WTC11 (cell line): ENCODE data around the gene FAAP24. TPM values are rescaled to one million over a fixed set of nuclear protein-coding genes. Genes with fewer than 3 reads are reported as not detected.

Experiments
- ATAC-seq: fragments of 200-7000 bp; cut with Tn5 transposase; 2 replicates; pipeline ENCODE4 v1.10.0; 2021; ENCODE audit warnings: mild to moderate bottlenecking, moderate library complexity
- CTCF ChIA-PET: fragments of 300-600 bp; sonication (Branson Sonifier 250); formaldehyde crosslinking; loops from one replicate; lab custom pipeline; 2021; ENCODE audit warnings: antibody characterized with exemption; lab: Charles Lee
- POLR2A ChIA-PET: fragments of 350-600 bp; sonication (Branson Sonifier 250); formaldehyde crosslinking; loops from one replicate; lab custom pipeline; 2021; ENCODE audit warnings: antibody characterized with exemption; lab: Charles Lee
- DNase-seq: peaks from one replicate; pipeline ENCODE4 v3.0.0; 2021; ENCODE audit warnings: low spot score
- H3K27ac Mint-ChIP-seq: 2 replicates; pipeline ENCODE4 v1.8.0; 2021; ENCODE audit warnings: mixed read lengths
- H3K27me3 Mint-ChIP-seq: 2 replicates; pipeline ENCODE4 v1.8.0; 2021; ENCODE audit warnings: low read depth, mild to moderate bottlenecking, moderate library complexity, mixed read lengths
- H3K36me3 Mint-ChIP-seq: 2 replicates; pipeline ENCODE4 v1.8.0; 2021; ENCODE audit warnings: mixed read lengths
- H3K4me1 Mint-ChIP-seq: 2 replicates; pipeline ENCODE4 v1.8.0; 2022; ENCODE audit warnings: mixed read lengths
- H3K4me3 Mint-ChIP-seq: 2 replicates; pipeline ENCODE4 v1.8.0; 2021; ENCODE audit warnings: mild to moderate bottlenecking, moderate library complexity, mixed read lengths
- H3K9me3 Mint-ChIP-seq: 2 replicates; pipeline ENCODE4 v1.8.0; 2021; ENCODE audit warnings: mixed read lengths
- ATF3 ChIP-seq: sonication (generic); formaldehyde crosslinking; conservative IDR thresholded peaks from 2 replicates; pipeline ENCODE4 v1.8.1; 2022; ENCODE audit warnings: mild to moderate bottlenecking, missing genetic modification reagents
- ATF6 ChIP-seq: sonication (generic); formaldehyde crosslinking; IDR thresholded peaks from 2 replicates; pipeline ENCODE4 v1.8.1; 2023; ENCODE audit warnings: mild to moderate bottlenecking, missing genetic modification reagents
- CDX4 ChIP-seq: fragments of 250-450 bp; sonication (Bioruptor Pico); IDR thresholded peaks from 2 replicates; pipeline ENCODE4 v1.9.0; 2021; ENCODE audit warnings: moderate library complexity, mild to moderate bottlenecking, inconsistent platforms, borderline replicate concordance
- CTCF ChIP-seq: fragments of 200-600 bp; IDR thresholded peaks from 2 replicates; pipeline ENCODE4 v1.8.0; 2022; ENCODE audit warnings: antibody characterized with exemption
- FOXJ3 ChIP-seq: sonication (generic); formaldehyde crosslinking; IDR thresholded peaks from 2 replicates; pipeline ENCODE4 v1.9.0; 2021; ENCODE audit warnings: missing genetic modification reagents, mild to moderate bottlenecking, borderline replicate concordance
- FOXP4 ChIP-seq: sonication (generic); formaldehyde crosslinking; IDR thresholded peaks from 2 replicates; pipeline ENCODE4 v1.8.0; 2022; ENCODE audit warnings: mild to moderate bottlenecking, missing genetic modification reagents
- GABPB1 ChIP-seq: sonication (generic); formaldehyde crosslinking; IDR thresholded peaks from 2 replicates; pipeline ENCODE4 v1.8.1; 2023; ENCODE audit warnings: mild to moderate bottlenecking, missing genetic modification reagents
- GTF2I ChIP-seq: fragments of 250-450 bp; sonication (Bioruptor Pico); conservative IDR thresholded peaks from 2 replicates; pipeline ENCODE4 v1.4.0; 2021; ENCODE audit warnings: mild to moderate bottlenecking
- JUN ChIP-seq: sonication (generic); formaldehyde crosslinking; IDR thresholded peaks from 2 replicates; pipeline ENCODE4 v1.8.0; 2023; ENCODE audit warnings: mild to moderate bottlenecking, missing genetic modification reagents
- MXD4 ChIP-seq: fragments of 250-450 bp; sonication (Bioruptor Pico); IDR thresholded peaks from 2 replicates; pipeline ENCODE4 v1.8.0; 2021; ENCODE audit warnings: mild to moderate bottlenecking, moderate library complexity, borderline replicate concordance
- NFYB ChIP-seq: sonication (generic); formaldehyde crosslinking; conservative IDR thresholded peaks from 2 replicates; pipeline ENCODE4 v1.8.0; 2022; ENCODE audit warnings: low read depth, missing genetic modification reagents
- PRDM15 ChIP-seq: sonication (generic); formaldehyde crosslinking; IDR thresholded peaks from 2 replicates; pipeline ENCODE4 v1.8.0; 2022; ENCODE audit warnings: missing genetic modification reagents
- SMAD4 ChIP-seq: sonication (generic); formaldehyde crosslinking; IDR thresholded peaks from 2 replicates; pipeline ENCODE4 v1.8.0; 2022; ENCODE audit warnings: mild to moderate bottlenecking, missing genetic modification reagents
- USF2 ChIP-seq: sonication (generic); formaldehyde crosslinking; IDR thresholded peaks from 2 replicates; pipeline ENCODE4 v1.8.1; 2023; ENCODE audit warnings: mild to moderate bottlenecking, missing genetic modification reagents, moderate library complexity
- ZBTB43 ChIP-seq: sonication (generic); formaldehyde crosslinking; IDR thresholded peaks from 2 replicates; pipeline ENCODE4 v1.8.1; 2023; ENCODE audit warnings: mild to moderate bottlenecking, missing genetic modification reagents
- ZNF121 ChIP-seq: sonication (generic); formaldehyde crosslinking; IDR thresholded peaks from 2 replicates; pipeline ENCODE4 v1.8.0; 2023; ENCODE audit warnings: missing genetic modification reagents
- ZNF317 ChIP-seq: sonication (generic); formaldehyde crosslinking; IDR thresholded peaks from 2 replicates; pipeline ENCODE4 v1.8.1; 2023; ENCODE audit warnings: low read depth, mild to moderate bottlenecking, moderate library complexity, missing genetic modification reagents, borderline replicate concordance
- ZNF416 ChIP-seq: fragments of 250-450 bp; sonication (Bioruptor Pico); IDR thresholded peaks from 2 replicates; pipeline ENCODE4 v1.9.0; 2021; ENCODE audit warnings: mild to moderate bottlenecking, inconsistent platforms
- total RNA-seq: library from RNA; stranded (reverse); gene quantifications from 3 replicates; pipeline ENCODE4 v1.2.3, GENCODE V29; 2021
- TF ChIP-seq, protein P1 (sequence below): sonication (generic); formaldehyde crosslinking; IDR thresholded peaks from 2 replicates; pipeline ENCODE4 v1.8.1; 2022; ENCODE audit warnings: low read depth, mild to moderate bottlenecking, moderate library complexity, missing genetic modification reagents, borderline replicate concordance

Gene FAAP24
- total RNA-seq, 1 experiment from 2014 or later = 5.3 TPM

GRCh38 chr19:32945260-32945659 is 26.8 kb upstream of the FAAP24 start (continued):
- TF ChIP-seq ZBTB43 (CRISPR knock-in tag) (no peak), FOXJ3 (CRISPR knock-in tag) (no peak), CTCF (no peak), ATF3 (CRISPR knock-in tag) (no peak)
- TF ChIP-seq, protein P1, sequence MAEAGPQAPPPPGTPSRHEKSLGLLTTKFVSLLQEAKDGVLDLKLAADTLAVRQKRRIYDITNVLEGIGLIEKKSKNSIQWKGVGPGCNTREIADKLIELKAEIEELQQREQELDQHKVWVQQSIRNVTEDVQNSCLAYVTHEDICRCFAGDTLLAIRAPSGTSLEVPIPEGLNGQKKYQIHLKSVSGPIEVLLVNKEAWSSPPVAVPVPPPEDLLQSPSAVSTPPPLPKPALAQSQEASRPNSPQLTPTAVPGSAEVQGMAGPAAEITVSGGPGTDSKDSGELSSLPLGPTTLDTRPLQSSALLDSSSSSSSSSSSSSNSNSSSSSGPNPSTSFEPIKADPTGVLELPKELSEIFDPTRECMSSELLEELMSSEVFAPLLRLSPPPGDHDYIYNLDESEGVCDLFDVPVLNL (CRISPR knock-in tag) = no peak

- H3K4me1 Mint-ChIP-seq = peaks cover 3% of the 10 kb centered on the region; the same call in 1 of the 2 replicates
- H3K36me3 Mint-ChIP-seq = peaks cover 10% of the 10 kb centered on the region
- H3K9me3 Mint-ChIP-seq = no peaks in the 10 kb centered on the region
- no peaks in the 10 kb centered on the region for H3K27me3 Mint-ChIP-seq
- H3K27ac Mint-ChIP-seq = 0 out of 2 replicates have a peak overlapping the region, but pooled peaks have one; percentile 12
- no peak for DNase-seq
- no peak for ATAC-seq
- peak; percentile 58; the same call in 1 of the 2 replicates for TF ChIP-seq ZNF121
- TF ChIP-seq ZNF416 (CRISPR knock-in tag) = no peak
- TF ChIP-seq, all 79 proteins: peak for 1
- H3K4me3 Mint-ChIP-seq = no peak overlapping the region
- CTCF ChIA-PET = no interaction called here
- POLR2A ChIA-PET = no interaction called here
Measured at GRCh38 chr19:32966750-32967149, 5.3 kb upstream of the FAAP24 start.

- ChIA-PET POLR2A (no interaction called here), CTCF (no interaction called here)
- Mint-ChIP-seq H3K4me1 (peaks cover 3% of the 10 kb centered on the region; the same call in 1 of the 2 replicates), H3K9me3 (no peaks in the 10 kb centered on the region), H3K4me3 (peak overlapping the region; percentile 40), H3K27ac (no peak overlapping the region), H3K36me3 (no peaks in the 10 kb centered on the region; the same call in 1 of the 2 replicates), H3K27me3 (no peaks in the 10 kb centered on the region; the same call in 1 of the 2 replicates)
- no peak for ATAC-seq
- DNase-seq = no peak
- TF ChIP-seq CDX4 = no peak
- TF ChIP-seq FOXP4 (CRISPR knock-in tag) = no peak
- no peak for TF ChIP-seq JUN (CRISPR knock-in tag)
- TF ChIP-seq ATF6 (CRISPR knock-in tag) = no peak
- TF ChIP-seq GTF2I (CRISPR knock-in tag) = no peak
- no peak for TF ChIP-seq GABPB1 (CRISPR knock-in tag)
- TF ChIP-seq MXD4 (CRISPR knock-in tag) = no peak
- TF ChIP-seq ZNF317 (CRISPR knock-in tag) = no peak
- no peak for TF ChIP-seq USF2 (CRISPR knock-in tag)
- no peak for TF ChIP-seq SMAD4 (CRISPR knock-in tag)
- no peak for TF ChIP-seq NFYB (CRISPR knock-in tag)
- TF ChIP-seq PRDM15 (CRISPR knock-in tag) = no peak
Measured at GRCh38 chr19:32969549-32969948, 2.5 kb upstream of the FAAP24 start.
